ENCODE measurements around the gene DZIP1L.

DZIP1L gene

DNA sequence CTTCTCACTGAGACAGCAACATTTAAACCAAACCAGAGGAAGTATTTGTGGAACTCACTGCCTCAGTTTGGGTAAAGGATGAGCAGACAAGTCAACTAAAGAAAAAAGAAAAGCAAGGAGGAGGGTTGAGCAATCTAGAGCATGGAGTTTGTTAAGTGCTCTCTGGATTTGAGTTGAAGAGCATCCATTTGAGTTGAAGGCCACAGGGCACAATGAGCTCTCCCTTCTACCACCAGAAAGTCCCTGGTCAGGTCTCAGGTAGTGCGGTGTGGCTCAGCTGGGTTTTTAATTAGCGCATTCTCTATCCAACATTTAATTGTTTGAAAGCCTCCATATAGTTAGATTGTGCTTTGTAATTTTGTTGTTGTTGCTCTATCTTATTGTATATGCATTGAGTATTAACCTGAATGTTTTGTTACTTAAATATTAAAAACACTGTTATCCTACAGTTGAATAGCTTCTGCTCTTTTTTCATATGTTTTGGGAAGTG is 82.2 kb downstream of the DZIP1L start:
- DNase-seq (ENCODE audit: low read depth in 2 of 2) = no peak

DNA sequence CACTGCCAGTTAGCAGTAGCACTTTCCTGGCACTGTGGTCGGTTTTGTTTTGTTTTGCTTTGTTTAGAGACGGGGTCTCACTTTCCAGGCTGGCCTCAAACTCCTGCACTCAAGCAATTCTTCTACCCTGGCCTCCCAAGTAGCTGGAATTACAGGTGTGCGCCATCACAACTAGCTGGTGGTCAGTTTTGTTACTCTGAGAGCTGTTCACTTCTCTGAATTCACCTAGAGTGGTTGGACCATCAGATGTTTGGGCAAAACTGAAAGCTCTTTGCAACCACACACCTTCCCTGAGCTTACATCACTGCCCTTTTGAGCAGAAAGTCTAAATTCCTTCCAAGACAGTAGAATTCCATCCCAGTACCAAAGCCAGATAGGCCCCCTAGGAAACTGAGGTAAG is 82.8 kb downstream of the DZIP1L start:
- no peak for DNase-seq (ENCODE audit: low read depth in 2 of 2)

DNA sequence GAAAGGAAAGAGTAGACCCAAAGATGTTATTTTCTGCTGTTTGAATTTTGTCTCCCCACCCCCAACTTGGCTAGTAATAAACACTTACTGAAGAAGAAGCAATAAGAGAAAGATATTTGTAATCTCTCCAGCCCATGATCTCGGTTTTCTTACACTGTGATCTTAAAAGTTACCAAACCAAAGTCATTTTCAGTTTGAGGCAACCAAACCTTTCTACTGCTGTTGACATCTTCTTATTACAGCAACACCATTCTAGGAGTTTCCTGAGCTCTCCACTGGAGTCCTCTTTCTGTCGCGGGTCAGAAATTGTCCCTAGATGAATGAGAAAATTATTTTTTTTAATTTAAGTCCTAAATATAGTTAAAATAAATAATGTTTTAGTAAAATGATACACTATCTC is 83.9 kb downstream of the DZIP1L start:
- no peak for DNase-seq (ENCODE audit: low read depth in 2 of 2)

DNA sequence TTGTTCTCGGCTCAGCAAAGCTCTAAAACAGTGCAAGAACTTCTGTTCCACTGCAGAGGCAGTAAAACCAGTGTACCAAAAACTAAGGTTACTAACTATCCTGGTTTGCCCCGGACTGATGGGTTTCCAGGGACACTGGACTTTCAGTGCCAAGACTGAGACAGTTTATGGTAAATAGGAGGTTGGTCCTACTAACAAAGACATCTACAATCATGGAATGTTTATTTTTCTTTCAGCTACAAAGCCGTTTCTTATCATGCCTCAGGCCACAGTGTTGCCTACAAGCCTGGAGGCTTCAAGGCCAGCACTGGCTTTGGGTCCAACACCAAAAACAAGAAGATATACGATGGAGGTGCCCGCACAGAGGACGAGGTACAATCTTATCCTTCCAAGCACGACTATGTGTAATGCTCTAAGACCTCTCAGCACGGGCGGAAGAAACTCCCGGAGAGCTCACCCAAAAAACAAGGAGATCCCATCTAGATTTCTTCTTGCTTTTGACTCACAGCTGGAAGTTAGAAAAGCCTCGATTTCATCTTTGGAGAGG is 84.6 kb downstream of the DZIP1L start:
- DNase-seq (ENCODE audit: low read depth in 2 of 2) = no peak

DNA sequence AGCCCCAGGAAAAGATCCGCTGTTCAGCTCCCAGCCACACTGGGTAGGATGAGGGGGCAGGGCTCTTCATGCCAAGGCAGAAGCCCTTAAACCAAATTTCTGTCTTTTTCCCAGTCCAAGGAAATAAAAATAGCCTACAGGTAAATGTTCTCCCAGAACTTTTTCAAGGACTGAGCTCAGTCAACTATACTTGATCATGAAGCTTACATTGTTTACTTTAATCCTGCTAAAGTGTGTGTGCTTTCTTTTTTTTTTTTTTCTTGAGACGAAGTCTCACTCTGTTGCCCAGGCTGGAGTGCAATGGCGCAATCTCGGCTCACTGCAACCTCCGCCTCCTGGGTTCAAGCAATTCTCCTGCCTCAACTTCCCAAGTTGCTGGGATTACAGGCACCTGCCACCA is 87.6 kb downstream of the DZIP1L start:
- no peak for DNase-seq (ENCODE audit: low read depth in 2 of 2)

DNA sequence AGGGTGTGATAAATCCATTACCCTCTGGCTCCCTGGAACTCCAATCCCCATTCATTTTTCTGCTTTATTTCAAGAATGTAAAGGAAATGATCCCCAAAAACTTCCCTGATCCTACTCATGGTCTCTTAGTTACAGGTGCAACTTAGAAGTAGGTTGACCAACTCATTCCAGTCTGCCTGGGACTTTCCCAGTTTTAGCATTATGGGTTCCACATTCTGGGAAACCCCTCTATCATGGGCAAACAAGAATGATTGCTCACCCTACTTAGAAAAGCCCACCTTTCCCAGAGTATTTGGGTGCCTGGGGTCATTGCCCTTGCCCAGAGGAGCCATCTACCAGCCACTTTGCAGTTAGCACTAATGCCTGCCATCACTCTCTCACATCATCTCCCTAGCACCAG is 89.9 kb downstream of the DZIP1L start:
- DNase-seq (ENCODE audit: low read depth in 2 of 2) = no peak

DNA sequence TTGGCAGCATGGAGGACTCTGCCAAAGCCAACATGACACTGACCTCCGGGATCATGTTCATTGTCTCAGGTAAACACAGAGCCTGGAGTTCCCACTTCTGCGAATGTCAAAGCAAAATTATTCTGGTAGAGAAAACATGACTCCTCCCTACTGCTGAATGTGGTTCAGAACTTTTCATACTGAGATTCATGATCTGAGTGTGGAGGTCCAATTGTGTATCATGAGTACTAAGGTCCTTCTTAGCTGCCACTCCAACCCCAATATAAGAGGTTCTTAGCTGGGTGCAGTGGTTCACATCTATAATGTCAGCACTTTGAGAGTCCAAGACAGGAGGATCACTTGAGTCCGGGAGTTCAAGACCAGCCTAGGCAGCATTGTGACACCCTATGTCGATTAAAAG is 91.7 kb downstream of the DZIP1L start:
- DNase-seq (ENCODE audit: low read depth in 2 of 2) = no peak

DNA sequence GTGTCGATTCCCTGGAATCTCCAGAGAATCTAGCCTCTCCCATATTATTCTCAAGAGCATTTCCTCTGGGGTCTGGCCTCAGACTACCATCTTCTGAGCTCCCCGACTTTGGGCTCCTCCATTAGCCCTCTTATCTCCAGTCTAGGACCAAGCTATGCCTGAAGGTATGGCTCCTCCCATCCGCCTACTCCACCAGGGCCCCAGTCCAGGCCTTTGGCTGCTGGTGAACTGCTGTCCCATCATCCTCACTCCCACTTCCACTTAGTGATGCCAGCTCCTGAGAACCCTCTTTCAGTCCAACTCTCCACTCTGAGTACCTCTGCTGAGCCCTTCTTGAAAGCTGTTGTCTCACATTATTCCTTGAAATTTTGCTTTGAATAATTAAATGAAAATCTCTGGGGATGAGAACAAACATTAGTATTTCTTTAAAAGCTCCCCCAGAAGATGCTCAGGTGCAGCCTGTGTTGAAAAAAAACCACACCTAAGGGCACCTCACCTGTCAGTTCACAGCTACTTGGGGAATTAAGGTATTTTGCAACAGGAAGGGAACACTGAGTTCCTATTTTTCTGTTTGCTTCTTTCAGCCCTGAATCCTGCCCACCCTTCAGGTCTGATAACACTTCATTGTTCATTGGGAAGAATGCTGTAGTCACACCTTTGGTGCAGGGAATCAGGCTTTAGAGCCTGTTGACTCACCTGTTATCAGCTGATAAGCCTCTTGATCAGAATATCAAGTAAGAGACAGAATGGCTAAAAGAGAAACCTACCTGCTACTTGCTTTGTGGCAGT is 95.9 kb downstream of the DZIP1L start:
- no peak for DNase-seq (ENCODE audit: low read depth in 2 of 2)

DNA sequence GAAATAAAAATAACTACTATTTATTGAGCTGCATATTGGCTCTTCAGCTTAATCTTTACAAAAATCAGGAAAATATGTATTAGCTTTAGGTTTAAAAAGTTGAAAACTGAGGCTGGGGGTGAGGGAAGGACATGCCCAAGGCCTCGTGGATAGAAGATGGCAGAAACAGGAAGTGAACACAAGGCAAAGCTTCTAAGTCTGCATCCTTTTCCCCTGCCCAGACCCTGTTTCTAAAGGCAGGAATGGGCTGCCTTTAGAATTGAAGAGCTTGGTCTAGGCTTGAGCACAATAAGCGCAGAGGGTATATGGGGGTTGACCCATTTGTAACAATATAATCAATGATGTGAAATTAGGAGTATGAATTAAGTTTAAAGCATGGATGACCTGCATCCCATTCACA is 99.3 kb downstream of the DZIP1L start:
- DNase-seq (ENCODE audit: low read depth in 2 of 2) = no peak

DNA sequence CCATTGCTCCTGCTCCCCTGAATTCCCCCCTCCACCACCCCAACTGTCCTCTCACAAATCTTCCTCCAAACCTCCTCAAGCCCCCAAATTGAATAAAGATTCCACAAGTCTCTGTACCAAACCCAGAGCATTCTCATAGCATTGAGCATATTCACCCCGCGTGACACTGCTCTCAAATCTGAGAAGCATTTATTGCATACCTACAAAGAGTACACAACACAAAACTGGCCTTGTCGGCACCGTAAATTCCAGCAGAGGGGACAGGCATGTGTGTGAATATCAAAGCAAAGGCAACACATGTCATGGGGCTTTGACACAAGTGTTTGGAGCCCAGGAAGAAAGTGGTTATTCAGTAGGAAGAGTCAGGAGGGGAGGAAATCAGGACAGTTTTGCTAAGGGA is 102.9 kb downstream of the DZIP1L start:
- no peak for DNase-seq (ENCODE audit: low read depth in 2 of 2)

Measured in fibroblast of skin of left quadriceps (primary cell).